Measurements from ENCODE around the gene RHEB. TPM values are rescaled to one million over a fixed set of nuclear protein-coding genes. Genes with fewer than 3 reads are reported as not detected.

Gene RHEB
- total and polyA plus RNA-seq, 2 experiments from 2014 or later, result 127 to 157 TPM

DNA sequence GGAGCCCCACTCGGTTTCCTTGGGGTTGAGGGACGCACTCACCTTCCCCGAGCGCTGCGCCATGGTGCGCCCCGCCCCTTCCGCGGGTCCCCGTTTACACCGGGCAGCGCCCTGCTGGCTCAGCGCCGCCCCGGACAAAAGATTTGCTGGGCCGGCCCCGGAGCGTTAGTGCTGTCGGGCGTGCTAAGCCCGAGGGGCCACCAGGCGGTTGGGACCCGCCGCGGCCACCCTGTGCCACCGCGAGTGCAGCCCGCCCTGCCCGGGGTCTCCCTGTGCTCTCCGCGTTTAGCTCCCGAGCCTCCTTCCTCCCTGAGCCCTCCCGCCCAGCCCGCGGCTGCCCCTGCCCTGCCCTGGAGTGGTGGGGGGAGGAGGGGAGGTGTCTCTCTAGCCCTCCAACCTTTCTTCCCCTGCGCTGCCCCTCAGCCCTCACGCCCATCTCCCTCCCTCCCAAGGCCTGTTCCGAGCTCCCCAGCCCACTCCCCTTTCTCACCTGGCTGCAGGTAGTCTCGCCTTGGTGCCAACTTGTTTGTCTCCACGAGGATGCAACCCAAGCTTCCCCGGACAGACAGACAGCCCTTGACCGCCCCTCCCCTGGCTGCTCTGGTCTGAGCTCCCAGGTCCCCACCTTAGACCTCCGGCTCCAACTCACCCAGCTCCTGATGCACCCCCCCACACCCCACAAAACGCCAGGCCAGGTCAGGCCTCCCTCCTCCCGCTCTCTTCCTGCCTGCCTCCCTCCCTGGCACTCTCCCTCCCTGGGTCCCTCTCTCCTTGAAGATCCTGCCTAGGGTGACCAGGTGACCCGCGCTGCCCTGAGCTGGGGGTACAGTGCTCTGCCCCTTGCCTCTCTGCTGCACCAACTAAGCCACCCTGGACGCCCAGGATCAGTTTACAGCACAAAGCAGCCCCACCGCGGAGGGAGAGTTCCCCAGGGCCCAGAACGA is 79.6 kb downstream of the RHEB start, which contains the start of gene CRYGN:
Gene CRYGN (minus strand): TSS at position 287 of the 944 bp plus-strand sequence. CDS start 224 bp downstream, at position 63.
- Histone ChIP-seq H3K36me3 (no peaks in the 10 kb centered on the region), H3K27me3 (no peaks in the 10 kb centered on the region), H3K9me3 (ENCODE audit: low read depth) (no peaks in the 10 kb centered on the region), H3K4me3 (peak within 1 kb of the TSS; percentile 41), H3K27ac (no peak within 1 kb of the TSS), H3K4me1 (ENCODE audit: low read depth) (peaks cover 13% of the 10 kb centered on the region)
- TF ChIP-seq, protein P1, sequence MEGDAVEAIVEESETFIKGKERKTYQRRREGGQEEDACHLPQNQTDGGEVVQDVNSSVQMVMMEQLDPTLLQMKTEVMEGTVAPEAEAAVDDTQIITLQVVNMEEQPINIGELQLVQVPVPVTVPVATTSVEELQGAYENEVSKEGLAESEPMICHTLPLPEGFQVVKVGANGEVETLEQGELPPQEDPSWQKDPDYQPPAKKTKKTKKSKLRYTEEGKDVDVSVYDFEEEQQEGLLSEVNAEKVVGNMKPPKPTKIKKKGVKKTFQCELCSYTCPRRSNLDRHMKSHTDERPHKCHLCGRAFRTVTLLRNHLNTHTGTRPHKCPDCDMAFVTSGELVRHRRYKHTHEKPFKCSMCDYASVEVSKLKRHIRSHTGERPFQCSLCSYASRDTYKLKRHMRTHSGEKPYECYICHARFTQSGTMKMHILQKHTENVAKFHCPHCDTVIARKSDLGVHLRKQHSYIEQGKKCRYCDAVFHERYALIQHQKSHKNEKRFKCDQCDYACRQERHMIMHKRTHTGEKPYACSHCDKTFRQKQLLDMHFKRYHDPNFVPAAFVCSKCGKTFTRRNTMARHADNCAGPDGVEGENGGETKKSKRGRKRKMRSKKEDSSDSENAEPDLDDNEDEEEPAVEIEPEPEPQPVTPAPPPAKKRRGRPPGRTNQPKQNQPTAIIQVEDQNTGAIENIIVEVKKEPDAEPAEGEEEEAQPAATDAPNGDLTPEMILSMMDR (IDR thresholded peaks at IDR 0.05; ENCODE audit: low read depth, low read length), result no peak
- peak in 1 of 2 donors; percentile 45 for DNase-seq (ENCODE audit: low read depth in 1 of 2, low spot score in 1 of 2)

DNA sequence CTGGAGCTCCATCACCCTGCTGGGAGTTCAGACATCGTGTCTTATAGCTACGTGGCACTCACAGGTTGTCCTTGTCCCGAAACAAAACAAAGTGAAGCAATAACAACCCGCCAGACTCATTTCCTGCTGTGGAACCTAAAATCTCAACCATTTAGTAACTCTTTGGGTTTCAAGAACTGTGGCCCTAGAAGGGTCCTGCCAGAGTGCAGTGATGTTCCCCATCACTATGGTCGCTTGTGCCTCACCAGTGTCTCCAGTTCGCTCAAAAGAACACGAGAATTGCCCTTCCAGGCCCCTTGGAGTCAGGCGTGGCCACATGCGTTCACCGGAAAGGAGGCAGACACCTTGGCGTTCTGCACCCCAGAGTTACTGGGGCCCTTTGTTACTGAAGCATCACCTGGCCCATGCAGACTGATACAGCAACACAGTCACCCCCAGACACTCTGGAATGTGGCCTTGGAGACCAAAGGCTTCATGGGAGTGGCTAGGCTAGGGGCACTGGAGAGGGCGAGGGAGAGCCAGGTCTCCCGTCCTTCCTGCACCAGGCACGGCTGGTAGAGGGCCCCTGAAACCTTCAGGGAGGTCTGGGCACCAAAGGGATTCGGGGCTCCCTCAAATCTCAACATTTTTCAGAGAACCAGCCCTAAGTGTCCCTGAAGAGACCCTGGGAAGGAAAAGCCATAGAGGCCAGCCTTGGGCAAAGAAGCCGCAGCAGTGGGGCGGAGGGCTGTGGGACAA is 80.7 kb downstream of the RHEB start:
- Histone ChIP-seq H3K4me1 (ENCODE audit: low read depth) (peaks cover 13% of the 10 kb centered on the region), H3K9me3 (ENCODE audit: low read depth) (no peaks in the 10 kb centered on the region), H3K27ac (no peak overlapping the region), H3K4me3 (peak overlapping the region; percentile 41), H3K27me3 (no peaks in the 10 kb centered on the region), H3K36me3 (no peaks in the 10 kb centered on the region)
- TF ChIP-seq, protein P1 (IDR thresholded peaks at IDR 0.05; ENCODE audit: low read depth, low read length), result no peak
- DNase-seq (ENCODE audit: low read depth in 1 of 2, low spot score in 1 of 2), result no peak

DNA sequence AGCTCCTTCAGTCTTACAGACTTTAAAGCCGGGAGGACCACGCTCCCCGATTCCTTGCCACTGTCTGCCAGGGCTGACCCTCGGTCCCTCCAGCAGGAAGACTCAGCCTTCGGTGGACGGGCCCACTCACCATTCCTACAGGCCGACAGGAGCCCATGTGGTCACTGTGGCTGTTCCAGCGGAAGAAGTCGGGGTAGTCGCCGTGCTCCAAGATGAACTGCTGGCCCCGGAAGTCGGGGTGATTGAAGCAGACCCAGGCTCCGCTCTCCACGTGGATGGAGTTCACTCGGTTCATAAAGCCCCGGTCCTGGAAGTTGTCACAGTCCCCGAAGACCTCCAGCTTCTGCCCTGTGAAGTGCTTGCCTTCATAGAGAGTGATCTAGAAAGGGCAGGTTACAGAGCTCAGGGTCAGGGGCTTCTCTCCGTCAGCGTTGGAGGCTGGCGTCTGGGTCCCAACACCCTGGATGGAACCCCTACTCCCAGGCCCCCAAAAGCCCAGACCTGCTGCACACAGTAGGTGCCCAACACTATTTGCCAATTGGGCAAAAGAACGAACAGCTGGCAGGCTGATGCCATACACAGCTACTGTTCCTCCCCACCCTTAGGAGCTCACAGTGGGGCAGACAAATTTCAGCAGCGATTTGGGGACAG is 81.7 kb downstream of the RHEB start:
- no peaks in the 10 kb centered on the region for H3K9me3 ChIP-seq (ENCODE audit: low read depth)
- no peak overlapping the region for H3K4me3 ChIP-seq
- no peaks in the 10 kb centered on the region for H3K36me3 ChIP-seq
- H3K4me1 ChIP-seq (ENCODE audit: low read depth), result peaks cover 13% of the 10 kb centered on the region
- DNase-seq (ENCODE audit: low read depth in 1 of 2, low spot score in 1 of 2), result no peak
- no peaks in the 10 kb centered on the region for H3K27me3 ChIP-seq
- TF ChIP-seq, protein P1 (IDR thresholded peaks at IDR 0.05; ENCODE audit: low read depth, low read length), result no peak
- H3K27ac ChIP-seq, result no peak overlapping the region

DNA sequence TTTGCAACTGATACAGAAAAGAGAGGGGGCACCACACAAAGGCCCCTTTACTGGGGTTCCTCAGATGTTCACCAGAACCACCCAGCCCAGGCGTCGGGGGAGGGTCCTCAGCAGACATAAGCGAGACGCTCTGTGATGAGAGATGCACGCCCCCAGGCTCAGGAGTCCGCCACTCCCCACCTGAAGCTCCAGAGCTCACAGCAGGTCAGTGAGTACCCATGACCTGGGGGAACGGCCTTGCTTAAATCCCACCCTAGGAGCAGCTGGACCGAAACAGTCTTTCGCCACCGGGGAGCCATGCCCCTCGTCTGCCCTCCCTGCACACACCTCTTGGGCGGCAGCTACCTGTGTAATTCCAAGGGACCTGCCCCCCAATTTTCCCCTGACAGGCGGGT is 82.5 kb downstream of the RHEB start:
- H3K36me3 ChIP-seq, result no peaks in the 10 kb centered on the region
- H3K27ac ChIP-seq, result peak overlapping the region; percentile 68
- H3K4me3 ChIP-seq, result no peak overlapping the region
- no peaks in the 10 kb centered on the region for H3K27me3 ChIP-seq
- TF ChIP-seq, protein P1 (IDR thresholded peaks at IDR 0.05; ENCODE audit: low read depth, low read length), result no peak
- DNase-seq (ENCODE audit: low read depth in 1 of 2, low spot score in 1 of 2), result no peak
- H3K4me1 ChIP-seq (ENCODE audit: low read depth), result peaks cover 13% of the 10 kb centered on the region
- no peaks in the 10 kb centered on the region for H3K9me3 ChIP-seq (ENCODE audit: low read depth)

DNA sequence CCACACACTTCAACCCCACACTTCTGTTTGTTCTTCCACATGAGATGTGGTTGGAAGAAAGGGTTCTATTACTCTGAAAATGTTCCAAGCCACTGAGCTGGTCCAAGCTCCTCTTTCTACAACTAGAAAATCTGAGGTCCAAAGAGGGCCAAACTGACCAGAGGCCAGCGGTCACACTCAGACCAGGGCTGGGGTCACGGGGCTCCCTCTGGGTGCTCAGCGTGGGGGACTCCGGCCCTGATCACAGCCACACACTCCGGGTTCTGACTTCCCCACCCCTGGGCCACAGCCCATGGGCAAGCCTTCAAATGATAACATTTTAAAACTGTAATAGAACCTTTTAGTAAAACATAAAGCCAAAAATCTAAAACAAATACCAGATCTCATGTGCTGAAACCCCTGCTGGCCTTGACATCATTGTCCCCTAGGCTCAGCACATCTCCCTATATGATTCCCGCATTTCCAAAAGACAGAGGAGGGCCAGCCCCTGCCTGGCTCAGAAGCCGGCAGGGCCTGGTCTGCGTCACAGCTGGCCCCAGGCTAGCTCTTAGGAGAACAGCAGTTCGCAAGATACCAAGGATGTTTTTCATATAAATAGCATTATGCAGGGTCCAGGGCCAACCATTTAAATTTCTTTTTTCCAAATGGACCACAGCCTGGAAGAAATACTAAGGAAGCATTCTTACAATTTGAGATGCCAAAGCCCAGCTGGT is 83.1 kb downstream of the RHEB start:
- peak overlapping the region; percentile 68 for H3K27ac ChIP-seq
- no peaks in the 10 kb centered on the region for H3K27me3 ChIP-seq
- no peaks in the 10 kb centered on the region for H3K9me3 ChIP-seq (ENCODE audit: low read depth)
- DNase-seq (ENCODE audit: low read depth in 1 of 2, low spot score in 1 of 2), result peak; percentile 38 to 53
- no peak overlapping the region for H3K4me3 ChIP-seq
- TF ChIP-seq, protein P1 (IDR thresholded peaks at IDR 0.05; ENCODE audit: low read depth, low read length), result no peak
- H3K4me1 ChIP-seq (ENCODE audit: low read depth), result peaks cover 13% of the 10 kb centered on the region
- no peaks in the 10 kb centered on the region for H3K36me3 ChIP-seq
